Endothelial cell of umbilical vein (primary cell): ENCODE data around the gene POGLUT3.

Source experiments
- CTCF ChIP-seq, 2 donors: IDR thresholded peaks; 1 replicate in 1 of 2; 2 replicates in 1 of 2; pipeline ENCODE4 v1.5.1; 2011; ENCODE audit warnings: low read length in 2 of 2, mild to moderate bottlenecking in 2 of 2, moderate library complexity in 2 of 2, control low read depth in 1 of 2, inconsistent platforms in 1 of 2, low read depth in 1 of 2; ENCODE audit not compliant: insufficient read depth in 1 of 2; ENCODE audit errors: extremely low read depth in 1 of 2
- EZH2 ChIP-seq: IDR thresholded peaks from 2 replicates; pipeline ENCODE4 v1.6.1; 2012; ENCODE audit warnings: borderline replicate concordance, low read depth, mild to moderate bottlenecking, moderate library complexity, low read length, inconsistent platforms; ENCODE audit not compliant: severe bottlenecking
- GATA2 ChIP-seq: IDR thresholded peaks from 2 replicates; pipeline ENCODE4 v1.7.0; 2011; ENCODE audit warnings: low read depth, mild to moderate bottlenecking, moderate library complexity, mixed read lengths, low read length; ENCODE audit not compliant: insufficient read length, insufficient read depth
- MAX ChIP-seq: IDR thresholded peaks from 2 replicates; pipeline ENCODE4 v1.6.1; 2011; ENCODE audit not compliant: insufficient read depth, insufficient read length
- MYC ChIP-seq: IDR thresholded peaks from one replicate; pipeline ENCODE4 v1.6.1; 2011; ENCODE audit warnings: mild to moderate bottlenecking, low read depth, low read length
- POLR2A ChIP-seq: IDR thresholded peaks from 2 replicates; pipeline ENCODE4 v1.6.1; 2012; ENCODE audit warnings: low read depth, mild to moderate bottlenecking, control low read depth, low read length

- TF ChIP-seq POLR2A (no peak), CTCF (IDR thresholded peaks at IDR 0.05; ENCODE audit: extremely low read depth in 1 of 2, insufficient read depth in 1 of 2, low read depth in 1 of 2, low read length in 2 of 2) (no peak), EZH2 (no peak), MAX (no peak), MYC (no peak), GATA2 (no peak)
These were observed 40.3 kb upstream of the POGLUT3 start for GRCh38 chr11:108538502-108538901.
